K562 (cell line): ENCODE results near the gene ATP13A2. TPM values are rescaled to one million over a fixed set of nuclear protein-coding genes. Genes with fewer than 3 reads are reported as not detected.

ENCODE experiments used
- ATAC-seq: fragments of 200-7000 bp; cut with Tn5 transposase; 3 replicates; pipeline ENCODE4 v1.9.1; 2020; ENCODE audit warnings: moderate library complexity
- BruUV-seq: library from RNA; stranded (reverse); fragments of 400-500 nt; replicated peaks from 2 replicates; lab custom pipeline; 2021; lab: Mats Ljungman, UMichigan
- CTCF ChIA-PET: fragments of 300-600 bp; formaldehyde crosslinking; extraction: SDS; loops from one replicate; lab custom pipeline; 2021; ENCODE audit warnings: low intra/inter-chr PET ratio; lab: Yijun Ruan, JAX
- POLR2A ChIA-PET: fragments of 300-600, 350-650 bp; sonication (Branson Sonifier 250); formaldehyde crosslinking; extraction: SDS; loops from one replicate; lab custom pipeline; 2021; ENCODE audit warnings: antibody characterized with exemption, inconsistent platforms; lab: Yijun Ruan, JAX
- DNase-seq, 4 experiments: peaks; one replicate each; pipeline versions ENCODE4 v3.0.0 to v3.0.0-alpha.2; 2011 to 2018; ENCODE audit warnings: low spot score in 3 of 4, mixed read lengths in 3 of 4; ENCODE audit errors: extremely low read depth in 1 of 4
- FAIRE-seq: peaks from 2 replicates; lab custom pipeline; 2011; peaks lifted over from hg19 to GRCh38; lab: Jason Lieb, UNC
- H2AFZ ChIP-seq: 2 replicates; pipeline ENCODE4 v1.6.0; 2011; ENCODE audit warnings: low read depth, low read length, control low read depth, inconsistent platforms
- H3K27ac ChIP-seq: fragments of 200-600 bp; 3 replicates; pipeline ENCODE4 v1.8.0; 2011; ENCODE audit warnings: low read depth, mild to moderate bottlenecking, control low read depth, inconsistent platforms, low read length, moderate library complexity, mixed read lengths; ENCODE audit errors: extremely low read depth
- H3K27me3 ChIP-seq, 2 experiments: fragments of 300-600 bp in 1 of 2; 2 replicates in 1 of 2; 3 replicates in 1 of 2; pipeline versions ENCODE4 v1.6.0 to v1.8.0; 2011; ENCODE audit warnings: inconsistent platforms in 2 of 2, low read length in 2 of 2, mild to moderate bottlenecking in 1 of 2, mixed read lengths in 1 of 2, moderate library complexity in 1 of 2; ENCODE audit not compliant: control insufficient read depth in 2 of 2, insufficient read depth in 2 of 2
- H3K36me3 ChIP-seq: fragments of 300-600 bp; 3 replicates; pipeline ENCODE4 v1.8.0; 2011; ENCODE audit warnings: mild to moderate bottlenecking, low read length, inconsistent platforms; ENCODE audit not compliant: control insufficient read depth, insufficient read depth
- H3K4me1 ChIP-seq, 2 experiments: fragments of 200-600 bp in 1 of 2; replicated peaks in 1 of 2; 2 replicates in 1 of 2; 3 replicates in 1 of 2; pipeline versions ENCODE4 v1.5.1 to v1.8.0; 2011; ENCODE audit warnings: inconsistent platforms in 2 of 2, low read length in 2 of 2, mild to moderate bottlenecking in 1 of 2, mixed read lengths in 1 of 2, moderate library complexity in 1 of 2; ENCODE audit not compliant: control insufficient read depth in 2 of 2, insufficient read depth in 2 of 2
- H3K4me2 ChIP-seq: 2 replicates; pipeline ENCODE4 v1.6.1; 2011; ENCODE audit warnings: low read length, control low read depth, inconsistent platforms, mixed read lengths; ENCODE audit not compliant: insufficient read depth
- H3K4me3 ChIP-seq: fragments of 200-600 bp; sonication (generic), shearing (Covaris generic); 2 replicates; pipeline ENCODE4 v1.5.1; 2016; ENCODE audit warnings: control low read depth, inconsistent platforms
- H3K79me2 ChIP-seq: fragments of 200-600 bp; 3 replicates; pipeline ENCODE4 v1.8.0; 2011; ENCODE audit warnings: low read length, inconsistent platforms; ENCODE audit not compliant: control insufficient read depth, insufficient read depth
- H3K9ac ChIP-seq, 2 experiments: 2 replicates each; pipeline versions ENCODE4 v1.6.0 to v1.6.1; 2011; ENCODE audit warnings: low read depth in 2 of 2, low read length in 2 of 2, control low read depth in 1 of 2, inconsistent platforms in 1 of 2, mild to moderate bottlenecking in 1 of 2, mixed read lengths in 1 of 2; ENCODE audit not compliant: insufficient read depth in 1 of 2
- H3K9me1 ChIP-seq: one replicate; pipeline ENCODE4 v1.6.0; 2011; ENCODE audit warnings: inconsistent platforms, mild to moderate bottlenecking, low read length, moderate library complexity; ENCODE audit not compliant: control insufficient read depth, insufficient read depth
- H3K9me3 ChIP-seq: replicated peaks from 2 replicates; pipeline ENCODE4 v1.5.1; 2011; ENCODE audit warnings: low read depth, low read length, inconsistent platforms; ENCODE audit not compliant: control insufficient read depth, insufficient read depth
- H4K20me1 ChIP-seq: replicated peaks from 2 replicates; pipeline ENCODE4 v1.6.1; 2011; ENCODE audit warnings: low read length, inconsistent platforms, mixed read lengths; ENCODE audit not compliant: control insufficient read depth, insufficient read depth
- ADNP ChIP-seq: fragments of 200-800 bp; sonication (Bioruptor generic); IDR thresholded peaks from 2 replicates; pipeline ENCODE4 v1.6.1; 2016; ENCODE audit warnings: missing genetic modification characterization, missing compliant biosample characterization
- AFF1 ChIP-seq, 2 experiments: fragments of 450-650 bp; IDR thresholded peaks; 2 replicates each; pipeline ENCODE4 v1.6.1; 2018; ENCODE audit warnings: mild to moderate bottlenecking in 2 of 2, low read depth in 1 of 2; ENCODE audit not compliant: partially characterized antibody in 2 of 2
- ATF3 ChIP-seq, 2 experiments: fragments of 450-650 bp in 1 of 2; sonication (generic) in 1 of 2; formaldehyde crosslinking in 1 of 2; IDR thresholded peaks in 1 of 2; conservative IDR thresholded peaks in 1 of 2; 2 replicates each; pipeline versions ENCODE4 v1.6.1 to v1.8.1; 2016 to 2023; ENCODE audit warnings: mild to moderate bottlenecking in 2 of 2, moderate library complexity in 2 of 2, inconsistent platforms in 1 of 2, missing genetic modification reagents in 1 of 2
- ZNF224 ChIP-seq: sonication (generic); formaldehyde crosslinking; IDR thresholded peaks from 2 replicates; pipeline ENCODE4 v1.8.0; 2022; ENCODE audit warnings: mild to moderate bottlenecking, missing genetic modification reagents
- WGBS: fragments of 100-300 bp; shearing (Covaris generic); methylation state at CpG from one replicate; pipeline ENCODE4 v1.1.6; 2016; ENCODE audit warnings: low coverage, mixed read lengths; ENCODE audit not compliant: insufficient coverage; ENCODE audit errors: missing lambda C conversion rate; 5-methylcytosine and 5-hydroxymethylcytosine counted together
- in situ Hi-C: fragments of 300-500 bp; cut with MboI; formaldehyde crosslinking; loops from 4 replicates; pipeline ENCODE4 v1.15.0; 2018; ENCODE audit warnings: inconsistent platforms, mixed read lengths
- intact Hi-C: fragments of 100-400 bp; cut with micrococcal nuclease; formaldehyde crosslinking; loops from 2 replicates; pipeline ENCODE4 v1.14.2; 2022
- polyA plus RNA-seq, 8 experiments: library from polyadenylated mRNA; depleted of rRNA in 4 of 8; stranded (reverse) in 5 of 8; unstranded in 3 of 8; fragments of >200 nt; fragmentation: Nextera tagmentation in 2 of 8; fragmentation: Illumina TruSeq in 1 of 8; extraction: Ambion mirVana in 2 of 8; extraction: Trizol in 1 of 8; gene quantifications; 2 replicates each; pipeline versions ENCODE4 v1.2.1 to v1.2.3, GENCODE V29; 2011 to 2014; ENCODE audit warnings: inconsistent platforms in 1 of 8, missing spikeins in 1 of 8
- total RNA-seq, 7 experiments: library from RNA; depleted of rRNA in 6 of 7; stranded (reverse); fragments of >200 nt in 6 of 7; fragmentation: Illumina TruSeq in 2 of 7; extraction: Trizol in 2 of 7; gene quantifications; 2 replicates each; pipeline versions ENCODE4 v1.2.1 to v1.2.3, GENCODE V29; 2011 to 2021; ENCODE audit warnings: low replicate concordance in 1 of 7

ATP13A2 gene
- total and polyA plus RNA-seq, 9 of the 15 experiments (the other 6 are each of a cell fraction or from before 2014, with no cell fraction given), result 0.36 to 56.3 (median 16.3) TPM

DNA sequence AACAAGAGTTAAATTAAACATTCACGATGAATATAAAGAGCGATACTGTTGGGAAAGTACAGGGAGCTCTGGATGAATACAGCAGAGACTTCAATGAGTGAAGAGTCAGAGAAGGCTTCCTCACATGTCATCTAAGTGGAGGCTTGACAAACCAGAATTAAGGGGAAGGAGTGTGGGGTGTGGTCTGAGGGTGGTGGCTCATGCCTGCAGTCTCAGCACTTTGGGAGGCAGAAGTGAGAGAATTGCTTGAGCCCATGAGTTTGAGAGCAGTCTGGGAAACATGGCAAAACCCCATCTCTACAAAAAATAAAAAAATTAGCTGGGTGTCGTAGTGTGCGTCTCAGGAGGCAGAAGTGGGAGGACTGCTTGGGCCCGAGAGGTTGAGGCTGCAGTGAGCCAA, 33.4 kb upstream of the ATP13A2 start (continued):
- TF ChIP-seq ATF3 (IDR thresholded peaks at IDR 0.05) (no peak), ATF3 (CRISPR knock-in tag; conservative IDR thresholded peaks at IDR 0.05) (no peak), ZNF224 (CRISPR knock-in tag) (no peak)

DNA sequence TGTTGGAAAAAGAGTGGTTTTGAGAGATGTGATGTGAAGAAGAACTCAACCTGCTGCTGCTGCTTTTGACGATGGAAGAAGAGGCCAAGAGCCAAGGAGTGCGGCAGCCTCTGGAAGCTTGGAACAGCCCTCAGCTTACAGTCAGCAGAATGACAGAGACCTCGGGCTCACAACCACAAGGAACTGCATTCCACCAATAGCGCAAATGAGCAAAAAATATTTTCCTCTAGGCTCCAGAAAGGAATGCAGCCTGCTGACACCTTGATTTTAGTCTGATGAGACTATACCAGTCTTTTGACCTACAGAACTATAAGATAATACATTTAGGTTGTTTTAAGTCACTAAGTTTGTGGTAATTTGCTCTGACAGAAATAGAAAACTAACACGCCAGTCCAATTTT, 31.9 kb upstream of the ATP13A2 start:
- in situ Hi-C loops, result loop anchor here (25.0 kb wide), 1 partner anchor 456 kb away; no protein-coding TSS in a partner anchor
- no peak overlapping the region for H3K4me2 ChIP-seq
- no TSS peak for BruUV-seq
- H3K9me3 ChIP-seq, result no peaks in the 10 kb centered on the region
- H3K27ac ChIP-seq, result no peak overlapping the region
- peaks cover 77% of the 10 kb centered on the region for H3K36me3 ChIP-seq
- FAIRE-seq, result no peak
- 95% methylated on average over 5 of the region's 5 CpGs for WGBS
- H4K20me1 ChIP-seq, result 0 out of 2 replicates have a peak, but pooled peaks cover 3% of the 10 kb centered on the region
- DNase-seq, result no peak
- no peak for TF ChIP-seq AFF1 (IDR thresholded peaks at IDR 0.05; ENCODE audit: low read depth in 1 of 2, partially characterized antibody in 2 of 2)
- no peak for TF ChIP-seq ADNP (tag)
- no peak overlapping the region for H2AFZ ChIP-seq
- intact Hi-C loops, result no loop called here
- H3K9me1 ChIP-seq, result no peaks in the 10 kb centered on the region
- H3K79me2 ChIP-seq, result peaks cover 40% of the 10 kb centered on the region
- no peaks in the 10 kb centered on the region; a peak in 2 of 5 replicates for H3K4me1 ChIP-seq
- H3K27me3 ChIP-seq, result no peaks in the 10 kb centered on the region
- no peak for ATAC-seq
- ChIA-PET CTCF (interaction anchor here (0.6 kb wide), 1 partner anchor 163 kb away, joined by 3 read pairs; no protein-coding TSS in a partner anchor), POLR2A (interaction anchor here (0.5 kb wide), 1 partner anchor 82 kb away, joined by 3 read pairs; no protein-coding TSS in a partner anchor)
- no peak overlapping the region for H3K4me3 ChIP-seq
- H3K9ac ChIP-seq, result no peak overlapping the region
